ENCODE results near the gene CDH13. TPM values are rescaled to one million over a fixed set of nuclear protein-coding genes. Genes with fewer than 3 reads are reported as not detected.
A peak's percentile ranks its signal among the peaks of the same experiment; 100 is the strongest.

The CDH13 gene
- total and polyA plus RNA-seq, 9 of the 15 experiments (the other 6 are each of a cell fraction or from before 2014, with no cell fraction given) = 0.03 TPM; not detected in 8

- TF ChIP-seq ZMIZ1 (IDR thresholded peaks at IDR 0.05; ENCODE audit: low read depth in 2 of 2, low read length in 2 of 2) (no peak), ELK1 (CRISPR knock-in tag; IDR thresholded peaks at IDR 0.05) (no peak), NFRKB (IDR thresholded peaks at IDR 0.05; ENCODE audit: low read depth) (no peak), ZNF282 (CRISPR knock-in tag; IDR thresholded peaks at IDR 0.05) (no peak), KAT8 (IDR thresholded peaks at IDR 0.05; ENCODE audit: low read depth) (no peak), SMC3 (conservative IDR thresholded peaks at IDR 0.05; ENCODE audit: insufficient read depth, low read depth, low read length) (peak; percentile 95), WHSC1 (IDR thresholded peaks at IDR 0.05; ENCODE audit: low read length) (no peak), KLF6 (CRISPR knock-in tag; IDR thresholded peaks at IDR 0.05; ENCODE audit: borderline replicate concordance) (no peak), ARID2 (IDR thresholded peaks at IDR 0.05) (peak; percentile 44; the same call in 1 of the 2 replicates), THRB (CRISPR knock-in tag; conservative IDR thresholded peaks at IDR 0.05) (no peak), ZBTB49 (CRISPR knock-in tag; IDR thresholded peaks at IDR 0.05; ENCODE audit: borderline replicate concordance) (no peak), CREM (IDR thresholded peaks at IDR 0.05; ENCODE audit: low read depth) (no peak), MEF2A (IDR thresholded peaks at IDR 0.05; ENCODE audit: control insufficient read depth, low read depth, low read length) (no peak), MXI1 (IDR thresholded peaks at IDR 0.05; ENCODE audit: low read depth, low read length) (no peak), ZNF324 (CRISPR knock-in tag; IDR thresholded peaks at IDR 0.05) (no peak), CREB3L1 (IDR thresholded peaks at IDR 0.05; ENCODE audit: borderline replicate concordance, low read depth) (0 out of 2 replicates have a peak, but pooled peaks have one; percentile 40)
Measured at GRCh38 chr16:83826146-83826913, 1199.6 kb downstream of the CDH13 start (continued).

Measured in K562 (cell line).